Measurements from ENCODE around the gene FBXO45.
"Not testable (repeated sequence)": the region's sequence is repeated elsewhere in the genome, so short reads cannot be mapped to it uniquely, and the experiment has no call there.

FBXO45 gene, protein sequence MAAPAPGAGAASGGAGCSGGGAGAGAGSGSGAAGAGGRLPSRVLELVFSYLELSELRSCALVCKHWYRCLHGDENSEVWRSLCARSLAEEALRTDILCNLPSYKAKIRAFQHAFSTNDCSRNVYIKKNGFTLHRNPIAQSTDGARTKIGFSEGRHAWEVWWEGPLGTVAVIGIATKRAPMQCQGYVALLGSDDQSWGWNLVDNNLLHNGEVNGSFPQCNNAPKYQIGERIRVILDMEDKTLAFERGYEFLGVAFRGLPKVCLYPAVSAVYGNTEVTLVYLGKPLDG

DNA sequence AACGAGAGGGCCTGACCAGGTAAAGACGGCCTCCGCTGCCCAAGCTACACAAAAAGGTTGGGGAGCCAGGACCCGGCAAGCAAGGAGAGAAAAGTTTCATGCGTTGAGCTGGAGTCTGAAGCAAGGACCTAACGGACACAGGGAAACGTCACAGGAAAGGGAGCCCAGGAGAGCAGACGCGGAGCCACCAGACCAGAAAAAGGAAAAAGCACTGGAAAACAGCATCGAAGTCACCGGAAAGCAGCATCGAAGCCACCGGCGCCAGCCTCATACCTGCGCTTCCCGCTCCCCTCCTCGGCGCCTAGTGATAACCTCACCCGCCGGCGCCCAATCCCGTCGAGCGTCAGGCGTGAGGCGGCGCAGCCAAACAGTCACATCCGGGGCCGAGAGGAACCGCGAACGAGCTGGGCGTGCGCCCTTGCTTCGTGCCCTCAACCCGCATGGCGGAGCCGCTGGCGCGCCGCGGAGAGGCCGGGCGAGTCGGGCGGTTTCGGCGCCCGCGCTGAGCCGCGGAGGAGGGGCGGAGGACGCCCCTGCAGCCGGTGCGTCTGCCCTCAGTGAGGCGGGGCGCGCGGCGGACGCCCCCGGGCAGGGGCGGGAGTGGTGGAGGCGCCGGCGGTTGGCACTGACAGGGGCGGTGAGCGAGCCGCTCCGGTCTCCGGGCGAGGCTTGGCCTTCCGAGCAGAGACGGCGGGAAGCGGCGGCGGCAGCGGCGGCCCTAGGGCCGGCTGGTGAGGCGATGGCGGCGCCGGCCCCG lies at the start of gene FBXO45, which contains the start of gene WDR53:
Gene FBXO45 (plus strand): TSS at position 415 of the 757 bp plus-strand sequence. CDS start 325 bp downstream, at position 740.
Gene WDR53 (minus strand): TSS at position 309 of the 757 bp plus-strand sequence. CDS start 7,079 bp downstream, outside the sequence.
- TF ChIP-seq, protein P1, sequence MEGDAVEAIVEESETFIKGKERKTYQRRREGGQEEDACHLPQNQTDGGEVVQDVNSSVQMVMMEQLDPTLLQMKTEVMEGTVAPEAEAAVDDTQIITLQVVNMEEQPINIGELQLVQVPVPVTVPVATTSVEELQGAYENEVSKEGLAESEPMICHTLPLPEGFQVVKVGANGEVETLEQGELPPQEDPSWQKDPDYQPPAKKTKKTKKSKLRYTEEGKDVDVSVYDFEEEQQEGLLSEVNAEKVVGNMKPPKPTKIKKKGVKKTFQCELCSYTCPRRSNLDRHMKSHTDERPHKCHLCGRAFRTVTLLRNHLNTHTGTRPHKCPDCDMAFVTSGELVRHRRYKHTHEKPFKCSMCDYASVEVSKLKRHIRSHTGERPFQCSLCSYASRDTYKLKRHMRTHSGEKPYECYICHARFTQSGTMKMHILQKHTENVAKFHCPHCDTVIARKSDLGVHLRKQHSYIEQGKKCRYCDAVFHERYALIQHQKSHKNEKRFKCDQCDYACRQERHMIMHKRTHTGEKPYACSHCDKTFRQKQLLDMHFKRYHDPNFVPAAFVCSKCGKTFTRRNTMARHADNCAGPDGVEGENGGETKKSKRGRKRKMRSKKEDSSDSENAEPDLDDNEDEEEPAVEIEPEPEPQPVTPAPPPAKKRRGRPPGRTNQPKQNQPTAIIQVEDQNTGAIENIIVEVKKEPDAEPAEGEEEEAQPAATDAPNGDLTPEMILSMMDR (conservative IDR thresholded peaks at IDR 0.05) = no peak
- peak within 1 kb of the TSS; percentile 80 for H3K27ac ChIP-seq

DNA sequence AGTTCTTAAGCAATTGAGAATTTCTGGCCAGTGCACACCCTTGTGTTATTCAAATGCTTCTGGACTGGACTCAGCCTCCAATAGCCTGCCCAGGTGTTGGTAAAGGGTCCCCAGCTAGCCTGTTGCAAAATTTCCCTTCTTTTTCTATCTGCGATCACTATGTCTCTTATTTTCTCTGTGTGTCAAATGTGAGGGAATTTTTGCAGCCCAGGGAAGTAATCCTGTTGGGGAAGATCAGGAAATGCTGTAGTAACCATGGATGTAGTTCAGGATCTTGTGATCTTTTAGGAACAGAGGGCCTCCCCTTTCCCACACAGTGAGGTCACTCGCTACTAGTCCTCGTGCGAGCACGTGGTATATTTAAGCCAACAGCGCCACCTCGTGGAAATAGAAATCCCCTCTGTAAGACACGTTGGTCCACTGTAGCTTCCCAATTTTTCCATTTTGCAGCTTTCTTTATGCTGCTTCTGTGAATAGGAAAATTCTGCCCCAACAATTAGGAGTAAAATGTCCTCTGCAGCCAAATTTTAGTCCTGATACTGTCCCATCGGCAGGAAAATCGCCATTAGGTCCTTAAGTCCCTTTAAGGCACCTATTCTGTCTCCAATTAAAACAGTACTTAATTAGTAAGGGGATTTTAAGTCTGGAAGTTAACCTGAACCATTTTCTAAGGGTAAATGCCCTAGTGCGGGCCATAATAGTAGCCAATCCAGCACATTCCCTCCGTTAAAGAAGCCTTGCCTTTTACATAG lies 49.3 kb upstream of the FBXO45 start:
- H3K27ac ChIP-seq = no peak overlapping the region
- TF ChIP-seq, protein P1 (conservative IDR thresholded peaks at IDR 0.05) = no peak

DNA sequence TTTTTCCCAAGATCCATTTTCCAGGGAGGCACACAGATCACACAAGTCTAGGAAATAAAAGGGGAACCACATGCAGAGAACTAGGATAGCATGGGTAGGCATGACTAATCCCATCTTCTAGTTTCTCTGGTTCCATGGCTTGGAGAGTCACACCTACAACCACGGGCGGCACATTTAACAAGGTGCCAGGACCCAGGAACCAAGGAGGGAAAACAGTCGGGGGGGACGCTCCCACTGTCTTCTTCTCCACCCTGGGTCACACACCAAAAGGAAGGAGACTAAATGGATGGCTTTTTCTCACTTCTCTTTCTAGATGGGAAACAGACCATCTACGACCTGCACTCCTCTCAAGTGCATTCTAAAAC lies 48.8 kb upstream of the FBXO45 start:
- H3K27ac ChIP-seq = no peak overlapping the region
- TF ChIP-seq, protein P1 (conservative IDR thresholded peaks at IDR 0.05) = no peak

DNA sequence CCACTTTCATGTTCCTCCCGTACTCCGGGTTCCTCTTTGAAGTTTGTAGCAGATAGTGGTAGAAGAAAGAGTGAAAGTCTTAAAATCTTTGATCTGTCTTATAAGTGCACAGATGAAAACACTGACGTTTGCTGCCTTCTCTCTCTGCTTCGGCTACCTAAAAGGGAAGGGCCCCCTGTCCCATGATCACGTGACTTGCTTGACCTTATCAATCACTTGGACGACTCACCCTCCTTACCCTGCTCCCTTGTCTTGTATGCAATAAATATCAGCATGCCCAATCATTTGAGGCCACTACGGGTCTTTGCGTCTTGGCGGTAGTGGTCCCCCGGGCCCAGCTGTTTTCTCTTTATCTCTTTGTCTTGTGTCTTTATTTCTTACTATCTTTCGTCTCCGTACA lies 47.2 kb upstream of the FBXO45 start:
- H3K27ac ChIP-seq = not testable (repeated sequence)

DNA sequence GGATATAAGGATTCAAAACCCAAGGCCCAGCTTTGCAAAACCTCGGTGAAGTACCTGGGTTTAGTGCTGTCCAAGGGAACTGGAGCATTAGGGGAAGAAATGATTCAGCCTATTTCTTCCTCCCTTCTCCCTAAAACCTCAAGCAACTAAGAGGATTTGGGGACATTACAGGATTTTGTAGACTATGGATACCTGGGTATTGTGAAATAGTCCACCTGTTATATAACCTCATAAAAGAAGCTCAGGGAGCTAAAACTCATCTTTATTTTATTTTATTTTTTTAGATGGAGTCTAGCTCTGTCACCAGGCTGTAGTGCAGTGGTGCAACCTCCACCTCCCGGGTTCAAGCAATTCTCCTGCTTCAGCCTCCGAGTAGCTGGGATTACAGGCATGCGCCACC lies 44.6 kb upstream of the FBXO45 start:
- TF ChIP-seq, protein P1 (conservative IDR thresholded peaks at IDR 0.05) = no peak
- no peak overlapping the region for H3K27ac ChIP-seq

DNA sequence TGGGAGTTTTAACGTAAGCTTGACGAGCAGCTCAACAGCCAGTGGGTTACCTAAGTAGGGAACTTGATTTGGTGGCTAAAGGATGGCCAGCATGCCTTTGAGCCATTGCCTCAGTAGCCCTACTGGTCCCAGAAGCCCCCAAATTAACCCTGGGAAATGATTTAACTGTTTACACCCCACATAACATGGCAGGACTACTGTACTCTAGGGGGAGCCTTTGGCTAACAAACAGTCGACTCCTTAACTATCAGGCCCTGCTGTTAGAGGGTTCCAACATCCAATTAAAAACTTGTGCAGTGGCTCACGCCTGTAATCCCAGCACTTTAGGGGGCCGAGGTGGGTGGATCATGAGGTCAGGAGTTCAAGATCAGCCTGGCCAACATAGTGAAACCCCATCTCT lies 43.9 kb upstream of the FBXO45 start:
- TF ChIP-seq, protein P1 (conservative IDR thresholded peaks at IDR 0.05) = no peak
- H3K27ac ChIP-seq = no peak overlapping the region

DNA sequence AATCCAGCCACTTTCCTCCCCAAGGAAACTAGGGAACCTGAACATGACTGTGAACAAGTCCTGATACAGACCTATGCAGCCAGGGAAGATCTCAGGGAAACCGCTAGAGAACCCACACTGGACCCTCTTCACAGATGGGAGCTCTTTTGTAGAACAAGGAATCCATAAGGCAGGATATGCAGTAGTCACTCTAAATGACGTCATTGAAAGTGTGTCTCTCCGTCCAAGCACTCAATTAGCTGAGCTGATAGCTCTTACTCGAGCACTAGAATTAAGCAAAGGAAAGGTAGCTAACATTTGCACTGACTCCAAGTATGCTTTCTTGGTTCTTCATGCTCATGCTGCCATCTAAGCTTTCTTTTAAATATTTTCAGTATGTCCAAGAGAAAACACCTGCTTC lies 43.3 kb upstream of the FBXO45 start:
- no peak overlapping the region for H3K27ac ChIP-seq
- TF ChIP-seq, protein P1 (conservative IDR thresholded peaks at IDR 0.05) = no peak
